Effector memory CD8-positive, alpha-beta T cell (primary cell): ENCODE measurements around the gene KNCN.

ENCODE experiments used
- ATAC-seq: fragments of 150-1000 bp; cut with Tn5 transposase; replicated peaks from 2 replicates; pipeline ENCODE4 v1.10.0; 2021; ENCODE audit warnings: mild to moderate bottlenecking, moderate library complexity
- DNase-seq, 3 experiments: peaks; one replicate each; pipeline ENCODE4 v3.0.0; 2021
- H3K27ac Mint-ChIP-seq, 2 donors: one replicate each; pipeline ENCODE4 v1.8.0; 2022; ENCODE audit warnings: mild to moderate bottlenecking in 2 of 2, mixed read lengths in 2 of 2, moderate library complexity in 2 of 2
- H3K27me3 Mint-ChIP-seq, 2 donors: one replicate each; pipeline ENCODE4 v1.8.0; 2022; ENCODE audit warnings: mixed read lengths in 2 of 2
- H3K36me3 Mint-ChIP-seq: one replicate; pipeline ENCODE4 v1.8.0; 2022; ENCODE audit warnings: mild to moderate bottlenecking, moderate library complexity, mixed read lengths; ENCODE audit not compliant: insufficient read depth
- H3K4me1 Mint-ChIP-seq, 2 donors: one replicate each; pipeline ENCODE4 v1.8.0; 2022; ENCODE audit warnings: low read depth in 2 of 2, mixed read lengths in 2 of 2
- H3K4me3 Mint-ChIP-seq, 2 donors: one replicate each; pipeline ENCODE4 v1.8.0; 2022; ENCODE audit warnings: mild to moderate bottlenecking in 2 of 2, mixed read lengths in 2 of 2, moderate library complexity in 2 of 2
- H3K9me3 Mint-ChIP-seq, 2 donors: one replicate each; pipeline ENCODE4 v1.8.0; 2022; ENCODE audit warnings: mixed read lengths in 2 of 2

KNCN gene

DNA sequence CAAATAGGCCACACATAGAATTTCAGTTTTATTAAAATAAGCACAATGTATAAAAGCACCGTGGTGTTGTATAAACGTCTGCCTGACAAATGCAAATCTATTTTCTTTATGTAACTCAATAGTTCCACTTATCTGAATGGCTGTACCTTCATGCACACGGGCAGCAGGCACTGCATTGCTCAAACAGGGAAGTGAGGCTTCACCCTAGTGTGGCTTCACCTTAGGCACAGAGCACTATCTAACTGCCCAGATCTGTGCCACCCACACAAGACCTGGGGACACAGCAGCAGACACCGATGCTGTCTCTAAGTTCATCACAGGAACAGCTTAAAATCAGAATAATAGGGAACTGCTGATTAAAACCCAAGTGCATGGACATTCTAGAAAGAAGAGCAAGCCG lies 6.0 kb upstream of the KNCN start:
- Mint-ChIP-seq H3K27ac (peak overlapping the region in 1 of 2 donors; percentile 72), H3K4me1 (peaks cover 0 to 10% of the 10 kb centered on the region in 2 donors), H3K4me3 (no peak overlapping the region), H3K36me3 (peaks cover 18% of the 10 kb centered on the region), H3K9me3 (no peaks in the 10 kb centered on the region), H3K27me3 (no peaks in the 10 kb centered on the region)
- ATAC-seq (no peak), DNase-seq (no peak)

DNA sequence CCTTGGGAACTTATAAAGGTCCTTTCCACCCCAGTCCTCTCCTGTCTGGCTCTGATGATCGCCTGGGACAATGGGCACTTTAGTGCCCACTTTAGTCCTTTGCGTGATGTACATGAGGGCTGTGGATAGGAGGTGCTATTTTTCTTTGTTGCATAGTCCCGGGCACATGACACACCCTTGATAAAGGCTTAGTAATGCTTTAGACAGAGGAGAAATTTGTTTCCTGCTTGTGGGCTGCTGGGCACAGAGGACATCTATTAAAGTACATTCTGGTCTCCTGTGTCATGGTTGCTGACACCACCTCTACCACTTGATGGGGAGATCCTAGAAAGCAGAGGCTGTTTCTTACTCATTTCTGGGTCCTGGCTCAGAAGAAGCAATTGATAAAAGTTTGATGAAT lies 5.4 kb upstream of the KNCN start:
- no peak overlapping the region for H3K4me3 Mint-ChIP-seq
- H3K27me3 Mint-ChIP-seq: no peaks in the 10 kb centered on the region
- no peak for DNase-seq
- H3K27ac Mint-ChIP-seq: peak overlapping the region in 1 of 2 donors; percentile 72
- ATAC-seq: peak; percentile 39
- peaks cover 16% of the 10 kb centered on the region for H3K36me3 Mint-ChIP-seq
- no peaks in the 10 kb centered on the region for H3K9me3 Mint-ChIP-seq
- peaks cover 0 to 10% of the 10 kb centered on the region in 2 donors for H3K4me1 Mint-ChIP-seq

DNA sequence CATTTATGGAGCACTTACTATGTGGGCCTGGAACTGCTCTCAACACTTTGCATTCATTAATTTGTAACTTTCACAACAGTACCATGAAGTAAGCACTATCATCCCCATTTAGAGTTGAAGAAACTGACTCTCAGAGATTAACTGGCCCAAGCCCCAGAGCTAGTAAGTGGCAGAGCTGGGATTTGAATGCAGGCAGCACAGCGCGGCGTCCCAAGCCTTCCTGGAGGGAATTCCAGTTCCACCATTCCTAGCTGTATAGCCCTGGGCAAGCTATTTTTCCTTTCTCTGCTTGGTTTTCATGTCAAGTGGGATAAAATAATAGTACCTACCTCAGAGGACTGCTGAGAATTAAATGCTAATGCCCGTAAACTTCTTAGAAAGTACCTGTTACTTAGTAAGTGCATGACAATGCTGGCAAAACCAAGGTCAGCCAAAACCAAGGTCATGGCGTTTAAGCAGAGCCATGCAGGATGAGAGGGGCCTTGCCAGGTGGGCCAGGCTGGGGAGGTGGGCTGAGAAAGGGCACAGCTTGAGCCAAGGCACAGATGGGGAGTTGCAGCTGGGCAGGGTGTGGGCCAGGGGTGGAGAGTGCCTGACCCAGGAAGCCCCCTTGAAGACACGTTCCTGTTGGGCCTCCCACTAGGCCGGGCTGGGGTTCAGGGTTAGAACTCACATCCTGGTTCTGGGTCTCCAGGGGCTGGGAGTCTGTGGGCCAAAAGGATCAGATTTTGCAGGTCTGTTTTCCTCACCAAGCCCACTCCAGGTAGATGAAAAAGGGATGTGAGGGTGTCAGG lies 4.6 kb upstream of the KNCN start:
- Mint-ChIP-seq H3K36me3 (peaks cover 12% of the 10 kb centered on the region), H3K9me3 (no peaks in the 10 kb centered on the region), H3K4me3 (no peak overlapping the region), H3K4me1 (peaks cover 0 to 16% of the 10 kb centered on the region in 2 donors), H3K27ac (peak overlapping the region; percentile 72 to 77), H3K27me3 (no peaks in the 10 kb centered on the region)
- ATAC-seq: no peak
- no peak for DNase-seq

DNA sequence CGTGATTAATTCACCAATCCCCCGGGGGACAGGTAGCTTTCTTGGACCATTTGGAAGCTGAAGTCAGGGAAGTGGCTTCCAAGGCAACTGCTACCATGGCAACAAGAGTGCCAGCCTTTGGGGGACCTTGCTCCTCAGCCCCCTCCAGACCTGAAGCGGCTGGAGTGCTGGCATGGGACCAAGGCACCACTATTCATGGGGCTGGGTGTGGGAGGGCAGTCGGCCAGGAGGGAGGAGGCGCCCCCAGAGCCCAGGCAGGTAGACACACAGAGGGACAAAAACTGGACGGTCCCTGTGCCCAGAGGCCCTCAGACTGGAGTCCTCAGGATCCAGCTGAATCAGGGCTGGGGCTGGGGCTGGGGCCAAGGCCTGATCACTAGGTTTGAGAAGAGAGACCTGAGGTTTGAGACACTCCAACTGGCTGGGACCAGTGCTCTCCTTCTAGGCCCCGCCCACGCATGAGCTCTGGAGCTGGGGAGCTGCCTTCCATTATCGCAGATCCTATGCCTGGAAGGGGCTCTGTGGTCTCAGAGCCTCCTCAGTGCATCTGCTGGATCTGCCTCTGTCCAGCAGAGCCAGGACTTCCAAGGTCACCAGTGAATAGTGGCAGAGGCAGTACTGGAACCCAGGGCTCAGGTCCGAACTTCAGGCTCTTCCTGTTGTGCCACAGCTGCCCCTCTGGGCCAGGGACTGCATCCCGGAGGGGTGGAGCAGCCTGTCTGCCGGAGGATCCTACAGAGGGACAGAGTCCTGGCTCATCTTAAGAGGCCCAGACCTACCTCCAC lies 3.3 kb upstream of the KNCN start:
- H3K27me3 Mint-ChIP-seq: no peaks in the 10 kb centered on the region
- H3K9me3 Mint-ChIP-seq: no peaks in the 10 kb centered on the region
- H3K4me3 Mint-ChIP-seq: no peak overlapping the region
- ATAC-seq (no peak), DNase-seq (no peak)
- H3K4me1 Mint-ChIP-seq: peaks cover 4 to 24% of the 10 kb centered on the region in 2 donors
- peaks cover 2% of the 10 kb centered on the region for H3K36me3 Mint-ChIP-seq
- H3K27ac Mint-ChIP-seq: peak overlapping the region in 1 of 2 donors; percentile 29

DNA sequence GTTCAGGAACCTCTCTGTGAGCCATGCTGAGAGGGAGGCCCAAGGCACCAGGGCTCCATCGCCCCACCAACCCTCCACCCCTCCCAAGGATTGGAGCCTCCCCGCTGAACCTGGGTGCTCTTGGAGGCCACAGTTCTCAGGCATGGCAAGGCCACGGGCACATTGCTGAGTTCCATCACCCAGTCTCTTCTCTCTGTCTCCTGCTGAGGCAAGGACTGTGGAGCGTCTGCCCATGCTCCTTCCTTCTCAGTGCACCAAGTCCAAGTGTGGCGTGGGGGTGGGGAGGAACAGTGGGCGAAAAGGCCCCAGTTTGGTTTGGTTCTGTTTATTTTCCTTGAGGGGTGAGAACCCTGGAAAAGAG lies 2.8 kb upstream of the KNCN start:
- no peaks in the 10 kb centered on the region for H3K9me3 Mint-ChIP-seq
- H3K4me1 Mint-ChIP-seq: peaks cover 10 to 29% of the 10 kb centered on the region in 2 donors
- H3K27me3 Mint-ChIP-seq: no peaks in the 10 kb centered on the region
- ATAC-seq: no peak
- no peak overlapping the region for H3K4me3 Mint-ChIP-seq
- peaks cover 8% of the 10 kb centered on the region for H3K36me3 Mint-ChIP-seq
- no peak for DNase-seq
- H3K27ac Mint-ChIP-seq: peak overlapping the region in 1 of 2 donors; percentile 29

DNA sequence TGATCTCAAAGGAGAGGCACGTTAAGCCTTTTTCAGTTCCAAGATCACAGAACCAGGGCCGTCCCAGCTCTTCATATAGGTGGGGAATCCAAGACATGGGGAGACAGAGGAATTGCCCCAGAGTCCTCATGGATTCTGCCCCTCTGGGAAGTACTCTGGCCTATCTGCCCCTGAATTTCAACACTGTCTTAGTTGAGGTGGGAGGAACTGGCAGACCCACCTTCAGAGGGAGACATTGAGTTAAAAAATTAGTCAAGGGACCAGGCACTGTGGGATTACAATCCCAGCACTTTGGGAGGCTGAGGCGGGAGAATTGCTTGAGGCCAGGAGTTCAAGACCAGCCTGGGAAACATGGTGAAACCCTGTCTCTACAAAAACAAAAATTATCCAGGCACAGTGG lies 2.1 kb upstream of the KNCN start:
- Mint-ChIP-seq H3K9me3 (no peaks in the 10 kb centered on the region), H3K27ac (peak overlapping the region; percentile 64 to 87), H3K4me1 (peaks cover 12 to 35% of the 10 kb centered on the region in 2 donors), H3K27me3 (no peaks in the 10 kb centered on the region), H3K36me3 (peaks cover 13% of the 10 kb centered on the region), H3K4me3 (no peak overlapping the region)
- DNase-seq (no peak), ATAC-seq (no peak)

DNA sequence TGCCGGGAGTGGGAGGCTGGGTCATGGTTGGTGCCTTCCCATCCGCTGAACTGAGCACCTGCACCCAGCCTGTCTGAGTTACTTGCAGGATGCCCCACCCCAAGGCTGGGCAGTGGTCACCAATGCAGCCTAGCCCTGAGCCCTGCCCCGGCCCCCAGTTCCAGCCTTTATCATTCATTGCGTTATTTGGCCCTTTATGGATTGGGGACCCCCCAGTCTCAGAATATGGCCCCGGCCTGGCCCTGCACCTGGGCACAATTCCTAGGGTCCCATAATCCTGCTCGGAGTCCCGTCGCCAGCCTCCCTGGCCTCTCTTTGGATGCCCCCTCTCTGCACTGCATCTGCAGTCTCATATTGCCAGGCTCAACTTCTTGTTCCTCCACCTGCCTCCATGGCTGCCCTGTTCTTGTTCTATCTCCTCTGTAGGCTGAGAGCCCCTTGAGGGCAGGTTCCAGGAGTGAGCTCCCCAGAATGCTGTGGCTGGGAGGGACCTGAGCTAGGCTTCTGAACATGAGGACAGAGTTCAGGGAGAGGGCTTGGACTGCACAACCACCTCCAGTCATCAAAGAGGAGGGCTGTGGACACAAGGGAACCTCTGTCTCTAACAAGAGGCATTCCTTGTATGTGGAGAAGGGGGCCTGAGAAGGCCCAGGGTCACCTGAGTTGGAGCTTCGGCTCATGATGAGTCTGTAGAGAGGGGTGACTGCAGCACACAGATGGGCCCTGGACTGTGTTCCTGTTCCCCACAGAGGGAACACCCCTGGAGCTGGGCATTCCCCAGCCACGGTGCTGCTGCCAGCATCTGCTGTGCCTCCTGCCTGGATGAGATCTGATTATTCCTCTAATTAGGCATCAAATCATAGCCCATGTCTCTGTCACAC lies 1.1 kb upstream of the KNCN start:
- H3K27me3 Mint-ChIP-seq: no peaks in the 10 kb centered on the region
- no peaks in the 10 kb centered on the region for H3K9me3 Mint-ChIP-seq
- no peak for ATAC-seq
- H3K4me3 Mint-ChIP-seq: no peak overlapping the region
- DNase-seq: no peak
- H3K27ac Mint-ChIP-seq: peak overlapping the region in 1 of 2 donors; percentile 87
- H3K36me3 Mint-ChIP-seq: peaks cover 13% of the 10 kb centered on the region
- peaks cover 18 to 34% of the 10 kb centered on the region in 2 donors for H3K4me1 Mint-ChIP-seq

DNA sequence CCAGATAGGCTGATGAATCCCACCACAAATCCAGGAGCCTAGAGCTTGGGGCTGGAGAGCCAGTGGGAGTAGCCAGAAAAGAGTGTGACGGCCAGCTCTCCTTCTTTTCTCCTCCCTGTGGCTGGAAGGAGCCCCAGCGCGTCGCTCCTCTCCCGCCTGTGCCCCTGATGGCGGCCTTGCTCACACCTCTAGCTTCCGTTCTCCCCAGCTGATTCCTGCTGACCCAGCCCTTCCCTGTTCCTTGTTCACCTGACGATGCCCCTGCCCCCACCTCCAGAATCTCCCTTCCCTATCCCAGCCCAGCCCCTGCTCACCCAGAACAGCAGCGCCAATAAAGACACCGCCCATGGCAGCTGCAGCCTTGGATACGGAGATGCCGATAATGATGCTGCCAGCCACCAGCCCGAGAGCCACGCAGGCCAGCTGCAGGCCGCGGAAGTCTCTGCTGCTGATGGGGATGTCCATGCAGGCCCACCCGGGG lies 656 bp downstream of the KNCN start:
- Mint-ChIP-seq H3K27ac (peak overlapping the region; percentile 97 to 98), H3K9me3 (no peaks in the 10 kb centered on the region), H3K4me1 (peaks cover 18 to 24% of the 10 kb centered on the region in 2 donors), H3K27me3 (peaks cover 12 to 14% of the 10 kb centered on the region in 2 donors), H3K4me3 (peak overlapping the region in 1 of 2 donors; percentile 47), H3K36me3 (peaks cover 13% of the 10 kb centered on the region)
- DNase-seq (no peak), ATAC-seq (no peak)

DNA sequence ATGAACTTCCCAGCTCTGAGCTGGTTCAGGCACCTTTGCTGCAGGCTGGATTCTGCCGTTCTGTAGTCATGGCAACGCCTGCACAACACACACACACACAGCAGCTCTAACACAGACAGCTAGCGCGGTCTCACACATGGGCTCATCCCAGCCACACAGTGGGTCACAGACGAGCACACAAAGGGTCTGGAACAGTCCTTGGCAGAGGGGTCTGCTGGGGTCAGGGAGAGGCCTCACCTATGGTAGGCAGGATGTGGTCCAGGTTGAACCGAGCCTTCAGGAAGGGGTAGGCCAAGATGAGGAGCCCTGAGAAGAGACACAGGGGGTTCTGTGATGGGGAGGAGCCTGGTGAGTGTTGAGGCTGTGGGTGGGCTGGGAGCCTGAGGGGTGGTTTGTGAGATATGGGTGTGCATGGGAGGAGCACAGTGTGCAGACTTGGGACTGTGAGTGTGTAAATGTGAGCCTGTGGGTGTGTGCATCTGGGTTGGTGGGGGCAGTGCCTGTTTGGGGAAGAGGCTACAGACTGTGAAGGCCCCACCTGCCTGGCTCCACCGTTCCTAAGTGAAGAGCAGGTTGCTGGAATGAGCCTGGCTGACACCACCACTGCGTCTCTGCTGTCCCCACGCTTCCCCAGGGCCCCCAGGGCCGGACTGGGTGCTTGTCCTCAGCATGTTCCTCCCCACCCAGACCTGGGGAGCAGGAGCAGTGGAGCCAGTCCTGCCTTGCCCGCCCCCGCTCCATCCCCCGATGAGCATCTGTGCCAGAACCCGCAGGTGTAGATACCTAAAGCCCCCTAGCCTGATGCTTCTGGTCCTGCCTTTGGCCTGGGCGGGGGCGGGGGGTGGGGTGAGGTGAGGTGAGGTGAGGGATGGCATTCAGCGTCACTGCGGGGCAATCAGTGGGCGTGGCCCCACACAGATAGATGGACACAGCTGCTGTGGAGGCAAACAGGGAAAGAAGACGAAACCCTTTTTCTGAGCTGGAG lies 1.5 kb downstream of the KNCN start:
- Mint-ChIP-seq H3K4me3 (peak overlapping the region; percentile 71 to 72), H3K36me3 (peaks cover 13% of the 10 kb centered on the region), H3K27ac (peak overlapping the region; percentile 97 to 98), H3K27me3 (peaks cover 20 to 22% of the 10 kb centered on the region in 2 donors), H3K4me1 (peaks cover 18 to 28% of the 10 kb centered on the region in 2 donors), H3K9me3 (no peaks in the 10 kb centered on the region)
- DNase-seq (peak; percentile 72 to 88 (median 86)), ATAC-seq (peak; percentile 93)

DNA sequence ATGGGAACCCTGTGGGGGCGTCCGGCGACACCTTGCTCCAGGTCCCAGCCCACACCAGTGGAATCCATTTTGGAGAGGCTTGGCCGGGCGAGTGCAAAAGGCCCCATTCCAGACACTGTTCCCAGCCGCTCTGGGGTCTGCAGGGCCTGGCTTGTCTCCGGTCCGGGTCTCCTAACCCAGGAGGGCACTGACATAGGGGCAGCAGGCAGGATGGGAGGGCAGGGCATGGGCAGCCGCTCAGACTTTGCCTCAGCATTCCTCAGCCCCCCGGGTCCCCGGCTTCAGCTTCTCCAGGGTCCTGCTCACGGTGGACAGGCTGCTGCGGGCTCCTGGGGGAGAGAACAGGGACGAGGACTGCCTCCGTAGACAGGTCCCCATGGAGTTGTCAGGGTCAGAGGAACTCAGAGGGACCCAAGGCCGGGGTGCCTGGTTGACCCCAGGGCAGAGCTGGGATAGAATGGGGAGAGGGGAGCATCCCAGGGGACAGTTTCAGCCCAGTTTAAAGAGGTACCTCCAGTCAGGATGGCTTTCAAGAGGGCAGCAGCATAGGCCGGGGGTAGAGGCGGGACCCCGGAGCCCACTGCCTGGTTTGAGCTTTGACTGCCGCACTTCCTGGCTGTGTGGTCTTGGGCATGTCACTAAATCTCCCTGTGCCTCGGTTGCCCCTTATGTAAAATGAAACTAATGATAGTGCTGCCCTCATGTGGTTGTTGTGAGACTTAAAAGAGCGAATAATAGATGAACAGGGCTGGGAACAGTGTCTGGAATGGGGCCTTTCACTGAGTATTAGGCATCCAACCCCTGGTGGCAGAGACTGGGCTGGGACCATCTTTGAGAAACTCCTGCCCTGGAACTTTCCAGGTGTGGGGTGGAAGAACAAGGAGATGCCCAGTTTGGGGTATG lies 3.7 kb downstream of the KNCN start:
- peak in 2 of 3 experiments; percentile 26 to 35 for DNase-seq
- H3K4me3 Mint-ChIP-seq: peak overlapping the region; percentile 51 to 53
- peaks cover 22 to 32% of the 10 kb centered on the region in 2 donors for H3K4me1 Mint-ChIP-seq
- peaks cover 36 to 45% of the 10 kb centered on the region in 2 donors for H3K27me3 Mint-ChIP-seq
- H3K27ac Mint-ChIP-seq: peak overlapping the region; percentile 97 to 98
- no peak for ATAC-seq
- H3K9me3 Mint-ChIP-seq: no peaks in the 10 kb centered on the region
- H3K36me3 Mint-ChIP-seq: peaks cover 13% of the 10 kb centered on the region

DNA sequence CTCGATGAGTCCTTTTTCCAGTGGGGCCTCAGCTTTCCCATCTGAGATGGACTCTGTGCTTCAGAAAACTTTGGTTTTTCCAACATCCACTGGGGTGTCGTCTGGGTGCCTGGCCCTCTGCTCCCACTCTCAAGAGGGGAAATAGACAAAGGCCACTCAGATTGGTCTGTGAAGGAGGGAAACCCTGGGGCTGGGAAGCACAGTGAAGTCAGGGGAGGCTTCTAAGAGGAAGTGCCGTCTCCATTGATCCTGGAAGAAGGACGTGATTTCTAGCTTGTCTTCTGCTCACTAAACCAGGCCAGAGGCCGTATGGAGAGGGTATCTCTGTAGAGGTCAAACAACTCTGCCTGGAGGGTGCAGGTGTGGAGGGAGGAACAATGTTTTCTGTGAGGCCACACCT lies 5.2 kb downstream of the KNCN start:
- ATAC-seq: no peak
- Mint-ChIP-seq H3K36me3 (peaks cover 13% of the 10 kb centered on the region), H3K27me3 (peaks cover 36 to 53% of the 10 kb centered on the region in 2 donors), H3K4me3 (no peak overlapping the region), H3K27ac (peak overlapping the region; percentile 97 to 98), H3K9me3 (no peaks in the 10 kb centered on the region), H3K4me1 (peaks cover 22 to 28% of the 10 kb centered on the region in 2 donors)
- no peak for DNase-seq
